ENCODE results near the gene ITPKC. TPM values are rescaled to one million over a fixed set of nuclear protein-coding genes. Genes with fewer than 3 reads are reported as not detected.
"Not testable (repeated sequence)": the region's sequence is repeated elsewhere in the genome, so short reads cannot be mapped to it uniquely, and the experiment has no call there.

The ITPKC gene
- polyA plus RNA-seq, 1 of the 3 experiments (the other 2 are of a cell fraction): 6.3 TPM

GRCh38 chr19:40726279-40726678, 9.4 kb downstream of the ITPKC start:
- H3K79me2 ChIP-seq (ENCODE audit: insufficient read depth): peaks cover 38% of the 10 kb centered on the region
- 94% methylated on average over 4 of the region's 4 CpGs for WGBS (ENCODE audit: low lambda C conversion rate)

GRCh38 chr19:40730065-40730464, 13.2 kb downstream of the ITPKC start:
- not testable (repeated sequence) for H3K4me2 ChIP-seq; H3K27me3 ChIP-seq (ENCODE audit: insufficient read depth); H3K4me1 ChIP-seq (ENCODE audit: control insufficient read depth in 1 of 2, insufficient read depth in 2 of 2, low read depth in 1 of 2, low read length in 1 of 2); H4K20me1 ChIP-seq (ENCODE audit: insufficient read depth); H2AFZ ChIP-seq (ENCODE audit: low read depth); H3K9ac ChIP-seq; DNase-seq; H3K9me3 ChIP-seq; H3F3A ChIP-seq (replicated peaks; ENCODE audit: insufficient read depth); H3K9me2 ChIP-seq; H3K79me2 ChIP-seq (ENCODE audit: insufficient read depth); H3K4me3 ChIP-seq (ENCODE audit: low read depth in 2 of 2, low read length in 1 of 2); H3K27ac ChIP-seq (ENCODE audit: low read depth in 2 of 2, low read length in 1 of 2)
- ChIA-PET POLR2A (interaction anchor here (1.3 kb wide), 1 partner anchor 11 kb away, joined by 3 read pairs; no protein-coding TSS in a partner anchor), CTCF (interaction anchor here (0.6 to 1.2 kb wide), 2 partner anchors 26 to 95 kb away, joined by 3 to 4 read pairs; no protein-coding TSS in a partner anchor)
- WGBS (ENCODE audit: low lambda C conversion rate): 97% methylated on average over 5 of the region's 5 CpGs
- H3K36me3 ChIP-seq (replicated peaks in 1 of 2; ENCODE audit: control insufficient read depth in 1 of 2, insufficient read depth in 2 of 2, low read length in 1 of 2): peaks cover 21 to 49% of the 10 kb centered on the region in 2 experiments

More at GRCh38 chr19:40726279-40726678, 9.4 kb downstream of the ITPKC start:
- Histone ChIP-seq H4K20me1 (ENCODE audit: insufficient read depth) (0 out of 2 replicates have a peak, but pooled peaks cover 7% of the 10 kb centered on the region), H3F3A (replicated peaks; ENCODE audit: insufficient read depth) (no peaks in the 10 kb centered on the region), H3K27ac (ENCODE audit: low read depth in 2 of 2, low read length in 1 of 2) (no peak overlapping the region), H3K9me3 (no peaks in the 10 kb centered on the region), H3K27me3 (ENCODE audit: insufficient read depth) (no peaks in the 10 kb centered on the region), H3K9ac (no peak overlapping the region), H3K9me2 (no peaks in the 10 kb centered on the region), H3K4me1 (ENCODE audit: control insufficient read depth in 1 of 2, insufficient read depth in 2 of 2, low read depth in 1 of 2, low read length in 1 of 2) (no peaks in the 10 kb centered on the region), H2AFZ (ENCODE audit: low read depth) (no peak overlapping the region), H3K36me3 (replicated peaks in 1 of 2; ENCODE audit: control insufficient read depth in 1 of 2, insufficient read depth in 2 of 2, low read length in 1 of 2) (peaks cover 6 to 46% of the 10 kb centered on the region in 2 experiments), H3K4me2 (no peak overlapping the region), H3K4me3 (ENCODE audit: low read depth in 2 of 2, low read length in 1 of 2) (no peak overlapping the region)
- no peak for TF ChIP-seq CHD2 (IDR thresholded peaks at IDR 0.05; ENCODE audit: low read length, partially characterized antibody)
- no peak for TF ChIP-seq EZH2phosphoT487 (IDR thresholded peaks at IDR 0.05; ENCODE audit: borderline replicate concordance, low read depth)
- no peak for DNase-seq
- CTCF ChIA-PET: interaction anchor here (1.4 to 1.6 kb wide), 2 partner anchors 8 to 63 kb away, joined by 3 to 4 read pairs; no protein-coding TSS in a partner anchor
- POLR2A ChIA-PET: interaction anchor here (0.9 kb wide), 1 partner anchor 10 kb away, joined by 4 read pairs; the partner anchor contains the start of genes COQ8B and ITPKC

- H4K20me1 ChIP-seq (ENCODE audit: insufficient read depth); H3K4me2 ChIP-seq; DNase-seq; H3K27ac ChIP-seq (ENCODE audit: low read depth in 2 of 2, low read length in 1 of 2); H3F3A ChIP-seq (replicated peaks; ENCODE audit: insufficient read depth); H3K9ac ChIP-seq; H3K9me2 ChIP-seq; CTCF ChIA-PET; H3K4me1 ChIP-seq (ENCODE audit: control insufficient read depth in 1 of 2, insufficient read depth in 2 of 2, low read depth in 1 of 2, low read length in 1 of 2); H2AFZ ChIP-seq (ENCODE audit: low read depth); H3K27me3 ChIP-seq (ENCODE audit: insufficient read depth); H3K4me3 ChIP-seq (ENCODE audit: low read depth in 2 of 2, low read length in 1 of 2); H3K9me3 ChIP-seq; POLR2A ChIA-PET; H3K79me2 ChIP-seq (ENCODE audit: insufficient read depth): not testable (repeated sequence)
- 96% methylated on average over 16 of the region's 16 CpGs for WGBS (ENCODE audit: low lambda C conversion rate)
- H3K36me3 ChIP-seq (replicated peaks in 1 of 2; ENCODE audit: control insufficient read depth in 1 of 2, insufficient read depth in 2 of 2, low read length in 1 of 2): peaks cover 28 to 39% of the 10 kb centered on the region in 2 experiments
Observed at GRCh38 chr19:40732304-40732703, 15.4 kb downstream of the ITPKC start.

- no peak overlapping the region for H3K4me2 ChIP-seq
- H3K9me3 ChIP-seq: no peaks in the 10 kb centered on the region
- peaks cover 29 to 36% of the 10 kb centered on the region in 2 experiments for H3K36me3 ChIP-seq (replicated peaks in 1 of 2; ENCODE audit: control insufficient read depth in 1 of 2, insufficient read depth in 2 of 2, low read length in 1 of 2)
- H3K79me2 ChIP-seq (ENCODE audit: insufficient read depth): no peaks in the 10 kb centered on the region
- H2AFZ ChIP-seq (ENCODE audit: low read depth): no peak overlapping the region
- H3K9ac ChIP-seq: no peak overlapping the region
- H3F3A ChIP-seq (replicated peaks; ENCODE audit: insufficient read depth): no peaks in the 10 kb centered on the region
- no peaks in the 10 kb centered on the region for H3K27me3 ChIP-seq (ENCODE audit: insufficient read depth)
- H4K20me1 ChIP-seq (ENCODE audit: insufficient read depth): no peaks in the 10 kb centered on the region
- H3K27ac ChIP-seq (ENCODE audit: low read depth in 2 of 2, low read length in 1 of 2): no peak overlapping the region
- 94% methylated on average over 12 of the region's 13 CpGs for WGBS (ENCODE audit: low lambda C conversion rate)
- no peaks in the 10 kb centered on the region for H3K9me2 ChIP-seq
- H3K4me1 ChIP-seq (ENCODE audit: control insufficient read depth in 1 of 2, insufficient read depth in 2 of 2, low read depth in 1 of 2, low read length in 1 of 2): no peaks in the 10 kb centered on the region
- ChIA-PET CTCF (interaction anchor here (1.3 kb wide), 1 partner anchor 42 kb away, joined by 3 read pairs; the partner anchor contains the start of gene NUMBL), POLR2A (no interaction called here)
- DNase-seq: no peak
- H3K4me3 ChIP-seq (ENCODE audit: low read depth in 2 of 2, low read length in 1 of 2): no peak overlapping the region
- TF ChIP-seq EZH2phosphoT487 (IDR thresholded peaks at IDR 0.05; ENCODE audit: borderline replicate concordance, low read depth) (no peak), FOXM1 (IDR thresholded peaks at IDR 0.05; ENCODE audit: low read depth) (no peak), GATA2 (CRISPR knock-in tag; IDR thresholded peaks at IDR 0.05) (no peak), FOXJ3 (CRISPR knock-in tag; IDR thresholded peaks at IDR 0.05) (no peak), USF2 (IDR thresholded peaks at IDR 0.05; ENCODE audit: borderline replicate concordance, low read depth, low read length) (no peak), GABPA (IDR thresholded peaks at IDR 0.05; ENCODE audit: low read depth) (no peak), CTCF (IDR thresholded peaks at IDR 0.05) (no peak), YY1 (IDR thresholded peaks at IDR 0.05; ENCODE audit: low read depth) (no peak), MAX (IDR thresholded peaks at IDR 0.05; ENCODE audit: low read depth) (no peak), JUND (IDR thresholded peaks at IDR 0.05) (no peak), CHD2 (IDR thresholded peaks at IDR 0.05; ENCODE audit: low read length, partially characterized antibody) (no peak), SMC3 (IDR thresholded peaks at IDR 0.05; ENCODE audit: low read depth, low read length) (no peak)
Observed at GRCh38 chr19:40733149-40733548, 16.2 kb downstream of the ITPKC start.

Measured in SK-N-SH (cell line).